NK-92 (cell line): ENCODE data around the gene G6PC3.
"Not testable (repeated sequence)": the region's sequence is repeated elsewhere in the genome, so short reads cannot be mapped to it uniquely, and the experiment has no call there.

Source experiments
- DNase-seq: peaks from one replicate; lab custom pipeline; 2025; ENCODE audit not compliant: unreplicated experiment; lab: John Stamatoyannopoulos, UW

Gene G6PC3

GRCh38 chr17:44082256-44082927 lies 11.9 kb downstream of the G6PC3 start:
- no peak for DNase-seq

- no peak for DNase-seq
Measured at GRCh38 chr17:44083250-44083849, 12.8 kb downstream of the G6PC3 start.

DNA sequence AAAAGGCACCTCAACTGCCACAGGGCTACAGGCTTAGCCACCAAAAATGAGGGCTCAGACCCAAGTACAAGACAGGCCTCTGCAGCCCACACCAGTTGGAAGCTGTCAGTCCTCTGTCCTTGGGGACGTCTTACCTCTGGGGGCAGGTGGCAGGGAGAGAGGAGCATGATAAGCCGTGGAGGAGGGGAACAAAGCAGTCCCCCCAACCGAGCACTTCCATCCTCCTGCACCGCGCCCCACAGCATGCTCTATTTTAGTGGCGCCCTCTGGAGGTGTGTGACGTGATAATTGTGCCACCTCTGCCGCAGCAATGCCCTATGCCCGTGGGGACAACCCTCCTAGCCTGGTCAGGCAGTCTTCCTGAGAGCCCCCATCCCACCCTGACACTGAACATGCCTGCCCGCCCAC lies 13.6 kb downstream of the G6PC3 start:
- DNase-seq, result no peak

DNA sequence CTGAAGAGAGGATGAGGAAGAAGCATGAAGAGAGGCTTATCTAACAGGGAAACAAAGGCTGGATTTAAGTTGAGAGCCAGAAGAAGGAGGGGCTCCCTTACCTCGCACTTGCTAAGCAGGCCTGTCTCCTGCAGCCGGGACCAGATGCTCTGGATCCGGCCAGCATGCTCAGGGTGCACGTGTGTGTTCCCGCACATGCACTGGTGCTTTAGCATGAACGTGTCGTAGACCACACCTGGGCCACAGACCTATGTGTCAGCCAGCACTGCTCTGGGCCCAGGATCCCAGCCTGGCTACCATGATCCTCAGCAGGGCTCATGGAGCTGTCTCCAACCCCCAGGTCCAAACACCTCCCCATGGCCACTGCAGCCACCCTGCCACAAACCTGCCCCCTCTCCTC lies 14.4 kb downstream of the G6PC3 start:
- DNase-seq, result no peak

DNA sequence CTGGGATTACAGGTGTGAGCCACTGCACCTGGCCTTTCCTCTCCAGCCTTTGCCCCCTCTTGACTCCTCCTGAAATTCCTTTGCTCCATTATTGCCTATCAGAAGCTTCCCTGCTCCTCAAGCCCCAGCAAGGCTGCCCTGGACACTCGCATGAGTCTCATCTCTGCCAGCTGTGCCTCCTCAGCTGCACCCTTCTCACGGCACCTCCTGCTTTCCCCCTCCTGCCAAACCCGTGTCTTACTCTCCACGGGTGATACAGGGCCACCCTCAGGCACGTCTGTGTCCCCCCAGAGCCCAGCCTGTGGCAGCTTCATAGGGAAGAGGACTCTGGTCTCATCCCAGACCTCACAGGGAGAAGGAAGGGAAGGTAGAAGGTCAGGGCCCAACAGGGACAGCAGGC lies 15.4 kb downstream of the G6PC3 start:
- no peak for DNase-seq

DNA sequence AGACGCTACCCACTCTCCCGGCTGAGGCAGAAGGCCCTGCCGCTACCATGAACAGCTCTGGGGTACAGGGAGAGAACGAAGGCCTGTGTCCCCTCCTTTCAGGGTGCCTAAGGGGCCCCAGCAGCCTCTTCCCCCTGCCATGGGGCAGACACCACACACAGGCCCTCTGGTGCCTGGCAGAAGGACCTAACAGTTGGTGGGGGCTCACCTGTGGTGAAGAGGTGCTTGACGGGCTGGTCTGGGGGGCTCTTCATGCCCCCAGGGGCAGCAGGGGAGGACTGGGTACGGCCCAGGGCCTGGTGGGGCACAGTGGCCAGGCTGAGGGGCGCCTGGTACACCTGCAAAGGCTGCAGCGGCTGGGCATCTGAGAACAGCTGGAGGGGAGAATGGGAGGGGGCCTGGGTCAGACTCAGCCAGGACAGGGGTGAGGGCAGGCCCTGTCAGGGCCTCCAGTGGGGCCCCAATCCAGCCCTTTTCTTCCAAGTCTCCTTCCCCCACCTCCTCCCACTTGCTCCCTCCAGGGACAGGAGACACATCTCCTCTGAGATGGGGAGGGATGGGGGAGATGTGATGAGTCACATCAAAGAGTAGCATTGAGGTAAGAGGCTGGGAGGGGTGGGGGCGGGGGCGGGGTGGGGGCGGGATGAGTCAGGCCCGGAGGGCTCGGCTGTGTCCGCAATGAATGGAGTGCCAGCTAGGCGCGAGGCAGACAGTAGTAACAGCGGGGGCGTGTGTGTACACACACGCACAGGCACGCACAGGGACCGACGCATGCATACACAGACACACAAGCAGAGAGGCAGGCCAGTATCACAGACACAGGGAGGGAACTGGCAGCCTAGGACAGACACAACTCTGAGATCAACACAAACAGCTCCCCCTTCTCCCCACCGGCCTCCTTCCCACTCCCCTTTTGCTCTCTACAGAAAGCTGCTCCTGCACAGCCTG lies 16.1 kb downstream of the G6PC3 start:
- DNase-seq, result no peak

- no peak for DNase-seq
Measured at GRCh38 chr17:44087319-44087718, 16.8 kb downstream of the G6PC3 start.

DNA sequence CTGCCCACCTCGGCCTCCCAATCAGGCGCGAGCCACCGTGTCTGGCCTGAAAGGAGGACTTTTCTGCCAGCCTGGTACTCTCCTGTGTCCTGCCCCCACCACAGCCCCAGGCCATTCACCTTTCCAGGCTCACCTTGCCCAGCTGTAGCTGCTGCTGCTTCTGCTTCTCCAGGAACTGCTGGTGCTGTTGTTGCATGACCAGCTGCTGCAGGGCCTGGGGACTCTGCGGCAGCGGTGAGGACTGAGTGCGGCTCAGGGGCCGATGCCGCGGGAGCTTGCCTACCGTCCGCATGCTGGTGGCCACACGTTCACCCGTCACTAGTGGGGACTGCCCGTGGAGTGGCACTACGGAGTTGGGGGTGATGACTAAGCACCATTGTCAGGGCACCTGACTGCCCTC lies 17.7 kb downstream of the G6PC3 start:
- DNase-seq, result no peak

GRCh38 chr17:44091200-44091997 lies 20.9 kb downstream of the G6PC3 start:
- DNase-seq, result no peak

DNA sequence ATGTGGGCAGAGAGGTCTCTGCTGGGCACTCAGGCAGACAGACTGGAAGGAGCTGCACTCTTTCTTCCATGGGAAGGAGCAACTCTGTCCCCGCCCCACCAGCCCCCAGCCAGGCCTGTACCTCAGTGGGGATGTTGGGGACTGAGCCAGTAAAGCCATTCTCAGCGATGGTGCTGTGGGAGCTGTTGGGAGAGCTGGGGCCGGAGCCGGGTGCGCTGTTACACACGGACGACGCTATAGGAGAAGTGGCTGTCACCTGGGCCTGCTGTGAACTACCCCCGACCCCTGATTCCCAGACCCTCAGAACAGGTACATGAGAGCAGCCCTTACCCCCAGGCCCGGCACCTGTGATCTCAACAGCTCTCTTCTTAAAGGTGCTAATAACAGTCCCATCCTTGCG lies 21.5 kb downstream of the G6PC3 start:
- DNase-seq, result no peak

- DNase-seq, result no peak
Measured at GRCh38 chr17:44093231-44093900, 22.8 kb downstream of the G6PC3 start.

DNA sequence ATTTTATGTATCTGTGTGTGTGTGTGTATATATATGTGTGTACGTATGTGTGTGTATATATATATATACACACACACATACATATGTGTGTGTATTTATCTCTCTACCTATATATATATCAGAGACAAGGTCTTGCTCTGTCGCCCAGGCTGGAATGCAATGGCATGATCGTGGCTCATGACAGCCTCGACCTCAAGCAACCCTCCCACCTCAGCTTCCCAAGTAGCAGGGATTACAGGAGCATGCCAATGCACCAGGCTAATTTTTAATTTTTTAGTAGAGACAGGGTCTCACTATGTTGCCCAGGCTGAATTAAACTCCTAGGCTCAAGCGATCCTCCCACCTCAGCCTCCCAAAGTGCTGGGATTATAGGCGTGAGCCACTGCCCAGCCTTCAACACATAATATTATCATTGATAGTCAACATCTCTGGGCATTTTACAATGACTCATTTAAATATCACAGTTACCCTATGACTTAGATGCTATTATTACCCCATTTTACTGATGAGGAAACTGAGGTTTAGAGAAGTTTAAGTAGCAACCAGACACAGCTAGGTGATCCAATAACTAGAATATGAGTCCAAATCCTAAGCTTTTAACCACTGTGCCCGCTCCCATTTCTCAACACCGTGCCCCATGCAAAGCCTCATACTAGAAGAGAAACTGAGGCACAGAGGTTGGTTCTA lies 24.3 kb downstream of the G6PC3 start:
- DNase-seq, result no peak

DNA sequence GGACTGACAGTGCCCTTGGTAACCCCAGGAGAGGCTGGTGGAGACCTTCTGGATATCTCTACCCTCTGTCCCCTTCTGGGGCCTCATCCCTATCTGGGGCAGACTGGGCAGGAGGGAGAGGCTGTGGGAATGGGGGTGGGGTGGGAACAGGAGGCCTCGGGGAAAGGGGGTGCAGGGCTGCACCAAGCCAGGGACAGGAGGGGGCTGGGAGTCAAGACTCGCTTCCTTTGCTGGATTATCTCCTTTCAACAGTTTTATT lies 24.8 kb downstream of the G6PC3 start:
- no peak for DNase-seq

DNA sequence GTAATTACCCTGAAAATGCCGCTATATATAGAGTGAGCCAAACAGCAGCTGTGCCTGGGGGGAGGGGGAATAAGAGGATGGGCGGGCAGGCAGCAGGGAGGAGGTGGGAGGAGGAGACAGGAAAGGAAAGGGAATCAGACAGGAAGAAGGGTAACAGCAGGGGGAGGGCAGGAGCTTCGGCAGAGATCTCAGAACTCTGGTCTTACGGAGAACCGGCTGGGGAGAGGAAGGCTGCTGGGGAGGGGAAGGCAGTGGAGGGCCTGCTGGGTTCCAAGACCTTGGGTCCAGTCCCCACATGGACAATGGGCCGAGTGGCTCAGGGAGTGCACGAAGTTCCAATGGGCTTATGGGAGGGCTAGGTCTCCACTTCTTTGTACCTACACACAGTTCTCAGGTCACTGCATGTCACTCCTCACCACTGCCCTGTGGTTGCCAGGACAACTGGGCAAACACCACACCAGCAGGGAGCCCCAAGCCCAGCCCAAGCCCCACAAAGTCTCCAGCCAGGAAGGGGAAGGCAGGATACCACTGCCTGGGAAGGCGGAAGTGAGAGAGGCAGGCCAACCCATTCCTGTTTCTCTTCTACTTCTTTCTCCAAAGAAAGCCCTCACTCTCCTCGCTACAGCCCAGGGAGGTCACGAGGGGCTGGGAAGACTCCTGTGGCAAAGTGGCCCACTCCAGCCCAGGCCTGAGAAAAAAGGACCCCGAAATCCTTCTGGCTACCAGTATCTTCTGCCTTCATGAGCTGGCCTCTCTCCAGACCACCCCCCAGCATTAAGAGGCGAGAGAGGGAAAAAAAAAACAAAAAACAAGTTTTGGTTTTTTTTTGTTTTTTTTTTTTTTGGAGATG lies 25.3 kb downstream of the G6PC3 start:
- no peak for DNase-seq

- no peak for DNase-seq
Measured at GRCh38 chr17:44097110-44097958, 26.8 kb downstream of the G6PC3 start.

DNA sequence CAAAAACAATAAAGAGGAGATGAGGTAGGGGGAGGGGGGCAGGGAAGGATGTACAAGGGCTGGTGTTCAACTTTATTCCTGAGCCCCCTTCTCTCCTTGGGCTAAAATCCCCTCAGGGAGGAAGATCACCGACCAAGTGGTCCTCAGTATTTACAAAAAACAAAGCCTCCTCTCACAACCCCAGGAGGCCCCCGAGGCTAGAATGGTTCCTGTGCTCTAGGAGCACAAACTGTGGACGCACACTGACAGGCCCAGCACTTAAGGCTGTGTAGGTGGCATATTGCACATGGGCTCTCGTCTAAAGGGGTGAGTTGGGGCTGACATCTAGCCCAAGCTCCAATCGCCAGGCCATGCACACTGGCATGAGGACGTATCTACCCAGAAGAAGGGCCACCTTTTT lies 31.3 kb downstream of the G6PC3 start:
- DNase-seq, result not testable (repeated sequence)

DNA sequence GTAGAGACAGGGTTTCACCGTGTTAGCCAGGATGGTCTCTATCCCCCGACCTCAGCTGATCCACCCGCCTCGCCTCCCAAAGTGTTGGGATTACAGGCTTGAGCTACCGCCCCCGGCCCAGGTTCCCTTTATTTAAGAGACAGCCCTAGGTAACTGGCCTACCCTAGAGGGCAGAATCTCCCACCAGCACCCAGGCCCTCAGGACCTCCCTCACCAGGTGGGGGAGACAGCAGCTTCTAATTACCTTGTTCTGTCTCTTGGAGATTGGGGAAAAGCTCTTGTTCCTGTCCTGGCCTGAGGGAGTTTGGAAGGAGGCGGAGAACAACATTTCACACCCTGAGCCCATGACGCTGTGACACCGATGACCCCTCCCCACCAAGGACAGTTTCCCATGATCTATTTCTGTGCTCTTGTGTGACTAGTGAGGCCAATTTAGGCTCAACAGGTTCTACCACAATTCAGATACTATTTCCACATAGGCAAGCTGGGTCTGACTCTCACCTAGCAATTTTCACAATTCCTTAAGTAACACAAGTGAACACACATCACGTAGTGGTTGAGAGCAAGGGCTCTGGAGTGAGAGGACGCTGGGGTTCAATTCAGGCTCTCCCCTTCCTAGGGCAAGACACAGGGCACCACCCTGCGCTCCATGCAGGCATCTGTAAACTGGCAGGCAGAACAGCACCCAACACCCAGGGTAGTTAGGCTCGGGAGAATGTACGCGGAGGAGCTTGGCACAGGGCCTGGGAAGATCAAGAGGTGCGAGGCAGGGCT lies 32.5 kb downstream of the G6PC3 start:
- DNase-seq, result no peak

DNA sequence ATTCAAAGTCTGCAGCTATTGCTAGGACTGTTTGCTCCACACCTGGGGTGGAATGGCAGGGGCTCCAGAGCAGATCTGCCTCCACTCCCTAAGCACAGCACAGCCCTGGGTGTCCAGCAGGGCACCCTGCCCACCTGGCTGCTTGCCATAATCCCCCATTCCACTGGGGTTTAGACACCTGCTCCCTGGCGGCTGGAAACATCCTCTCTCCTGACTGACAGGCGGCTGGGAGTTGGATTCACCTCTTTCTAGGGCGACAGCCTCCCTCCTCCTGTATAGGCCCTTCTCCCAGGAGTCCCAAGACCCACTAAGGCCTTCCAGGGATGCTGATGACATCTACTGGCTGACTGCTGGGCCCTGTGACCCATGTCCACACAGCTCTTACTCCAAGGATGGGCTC lies 34.9 kb downstream of the G6PC3 start:
- no peak for DNase-seq
